ENCODE results near the gene BCAS3. TPM values are rescaled to one million over a fixed set of nuclear protein-coding genes. Genes with fewer than 3 reads are reported as not detected.

Gene BCAS3
- total RNA-seq, 2 experiments from 2014 or later: 20.1 to 31.8 TPM

DNA sequence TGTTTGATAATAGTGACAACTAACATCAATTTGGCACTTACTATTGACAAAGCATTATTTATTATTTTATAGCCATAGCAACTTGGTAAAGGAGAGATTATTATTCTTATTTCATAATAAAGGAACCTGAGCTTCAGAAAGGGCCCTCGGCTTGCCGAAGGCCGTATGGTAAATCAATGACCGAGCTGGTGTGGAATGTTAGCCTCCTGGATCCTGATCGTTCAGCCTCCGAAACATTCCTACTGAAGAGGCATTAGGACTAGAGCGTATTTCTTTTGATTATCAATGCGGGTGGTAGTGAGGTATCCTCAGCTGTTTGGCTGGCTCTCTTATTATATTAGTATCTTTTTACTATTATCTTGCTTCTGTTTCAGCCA is 522.7 kb downstream of the BCAS3 start:
- H3K4me1 Mint-ChIP-seq (ENCODE audit: low read depth): no peaks in the 10 kb centered on the region
- DNase-seq (no peak), ATAC-seq (ENCODE audit: poor library complexity) (no peak)
- POLR2A ChIA-PET: no interaction called here
- H3K27me3 Mint-ChIP-seq: no peaks in the 10 kb centered on the region
- TF ChIP-seq, protein P1, sequence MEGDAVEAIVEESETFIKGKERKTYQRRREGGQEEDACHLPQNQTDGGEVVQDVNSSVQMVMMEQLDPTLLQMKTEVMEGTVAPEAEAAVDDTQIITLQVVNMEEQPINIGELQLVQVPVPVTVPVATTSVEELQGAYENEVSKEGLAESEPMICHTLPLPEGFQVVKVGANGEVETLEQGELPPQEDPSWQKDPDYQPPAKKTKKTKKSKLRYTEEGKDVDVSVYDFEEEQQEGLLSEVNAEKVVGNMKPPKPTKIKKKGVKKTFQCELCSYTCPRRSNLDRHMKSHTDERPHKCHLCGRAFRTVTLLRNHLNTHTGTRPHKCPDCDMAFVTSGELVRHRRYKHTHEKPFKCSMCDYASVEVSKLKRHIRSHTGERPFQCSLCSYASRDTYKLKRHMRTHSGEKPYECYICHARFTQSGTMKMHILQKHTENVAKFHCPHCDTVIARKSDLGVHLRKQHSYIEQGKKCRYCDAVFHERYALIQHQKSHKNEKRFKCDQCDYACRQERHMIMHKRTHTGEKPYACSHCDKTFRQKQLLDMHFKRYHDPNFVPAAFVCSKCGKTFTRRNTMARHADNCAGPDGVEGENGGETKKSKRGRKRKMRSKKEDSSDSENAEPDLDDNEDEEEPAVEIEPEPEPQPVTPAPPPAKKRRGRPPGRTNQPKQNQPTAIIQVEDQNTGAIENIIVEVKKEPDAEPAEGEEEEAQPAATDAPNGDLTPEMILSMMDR (IDR thresholded peaks at IDR 0.05): no peak
- Histone ChIP-seq H3K27me3 (ENCODE audit: control insufficient read depth in 1 of 2, insufficient read depth in 2 of 2, low read length in 2 of 2) (no peaks in the 10 kb centered on the region), H3K4me3 (ENCODE audit: low read length) (no peak overlapping the region), H3K9me3 (ENCODE audit: control insufficient read depth in 1 of 2, insufficient read depth in 1 of 2, low read length in 2 of 2) (no peaks in the 10 kb centered on the region), H3K27ac (ENCODE audit: low read depth in 1 of 2, low read length in 2 of 2) (no peak overlapping the region), H3K36me3 (ENCODE audit: insufficient read depth, low read length) (no peaks in the 10 kb centered on the region), H3K4me1 (ENCODE audit: insufficient read depth, low read length) (no peaks in the 10 kb centered on the region)
- no peak overlapping the region for H3K4me3 Mint-ChIP-seq
- CTCF ChIA-PET: no interaction called here
- intact Hi-C loops (cut with DNase I, micrococcal nuclease): no loop called here
- no peak overlapping the region for H3K27ac Mint-ChIP-seq
- no peaks in the 10 kb centered on the region for H3K9me3 Mint-ChIP-seq
- H3K36me3 Mint-ChIP-seq (ENCODE audit: low read depth): no peaks in the 10 kb centered on the region

DNA sequence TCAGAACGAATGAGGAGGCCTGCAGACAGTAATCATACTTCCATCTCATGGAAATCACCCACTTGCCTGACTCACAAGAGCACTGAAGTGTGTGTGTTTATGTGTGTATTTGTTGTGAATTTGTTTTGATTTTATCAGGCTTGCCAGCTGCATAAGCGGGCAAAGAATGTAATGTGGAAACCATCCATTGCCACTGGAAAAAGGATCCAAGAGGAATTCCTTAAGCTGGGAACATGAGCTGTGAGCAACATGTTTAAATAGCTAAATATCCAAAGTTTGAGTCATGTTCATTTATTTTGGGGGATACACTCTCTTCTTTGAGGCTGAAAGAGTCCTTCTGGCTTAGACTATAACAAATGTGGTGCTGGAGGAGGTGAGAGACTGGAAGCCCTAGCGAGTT is 523.6 kb downstream of the BCAS3 start:
- TF ChIP-seq, protein P1 (IDR thresholded peaks at IDR 0.05): no peak
- no peaks in the 10 kb centered on the region for H3K27me3 Mint-ChIP-seq
- no peak overlapping the region for H3K27ac Mint-ChIP-seq
- intact Hi-C loops (cut with DNase I, micrococcal nuclease): no loop called here
- no peak overlapping the region for H3K4me3 ChIP-seq (ENCODE audit: low read length)
- ChIA-PET CTCF (no interaction called here), POLR2A (no interaction called here)
- no peak overlapping the region for H3K27ac ChIP-seq (ENCODE audit: low read depth in 1 of 2, low read length in 2 of 2)
- H3K4me1 Mint-ChIP-seq (ENCODE audit: low read depth): no peaks in the 10 kb centered on the region
- no peaks in the 10 kb centered on the region for H3K4me1 ChIP-seq (ENCODE audit: insufficient read depth, low read length)
- no peaks in the 10 kb centered on the region for H3K9me3 Mint-ChIP-seq
- H3K9me3 ChIP-seq (ENCODE audit: control insufficient read depth in 1 of 2, insufficient read depth in 1 of 2, low read length in 2 of 2): no peaks in the 10 kb centered on the region
- ATAC-seq (ENCODE audit: poor library complexity) (no peak), DNase-seq (no peak)
- no peaks in the 10 kb centered on the region for H3K36me3 Mint-ChIP-seq (ENCODE audit: low read depth)
- H3K4me3 Mint-ChIP-seq: no peak overlapping the region
- H3K36me3 ChIP-seq (ENCODE audit: insufficient read depth, low read length): no peaks in the 10 kb centered on the region
- no peaks in the 10 kb centered on the region for H3K27me3 ChIP-seq (ENCODE audit: control insufficient read depth in 1 of 2, insufficient read depth in 2 of 2, low read length in 2 of 2)

DNA sequence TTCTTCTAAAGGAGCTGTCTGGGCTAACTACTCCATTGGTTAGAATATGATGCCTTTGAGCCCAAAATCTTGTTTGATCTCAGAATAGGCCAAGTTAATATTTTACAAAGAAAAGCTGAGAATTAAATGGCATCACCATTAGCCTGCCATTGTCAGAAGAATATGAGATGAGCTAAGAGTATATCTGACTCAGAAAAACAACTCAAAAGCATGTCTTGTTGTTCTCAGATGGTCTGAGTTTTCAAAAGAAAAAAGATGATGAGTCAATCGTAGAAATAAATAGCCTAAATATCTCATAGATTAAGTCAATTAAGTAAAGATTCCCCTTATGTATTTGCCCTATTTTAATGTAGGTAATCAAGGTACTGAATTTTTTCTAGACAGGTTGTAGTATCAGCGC is 524.9 kb downstream of the BCAS3 start:
- intact Hi-C loops (cut with DNase I, micrococcal nuclease): no loop called here
- no peaks in the 10 kb centered on the region for H3K27me3 Mint-ChIP-seq
- H3K9me3 Mint-ChIP-seq: no peaks in the 10 kb centered on the region
- Histone ChIP-seq H3K27ac (ENCODE audit: low read depth in 1 of 2, low read length in 2 of 2) (no peak overlapping the region), H3K27me3 (ENCODE audit: control insufficient read depth in 1 of 2, insufficient read depth in 2 of 2, low read length in 2 of 2) (no peaks in the 10 kb centered on the region), H3K36me3 (ENCODE audit: insufficient read depth, low read length) (no peaks in the 10 kb centered on the region), H3K4me1 (ENCODE audit: insufficient read depth, low read length) (no peaks in the 10 kb centered on the region), H3K4me3 (ENCODE audit: low read length) (no peak overlapping the region), H3K9me3 (ENCODE audit: control insufficient read depth in 1 of 2, insufficient read depth in 1 of 2, low read length in 2 of 2) (no peaks in the 10 kb centered on the region)
- no peak overlapping the region for H3K4me3 Mint-ChIP-seq
- ChIA-PET POLR2A (no interaction called here), CTCF (no interaction called here)
- TF ChIP-seq, protein P1 (IDR thresholded peaks at IDR 0.05): no peak
- H3K4me1 Mint-ChIP-seq (ENCODE audit: low read depth): no peaks in the 10 kb centered on the region
- no peak for DNase-seq
- no peak overlapping the region for H3K27ac Mint-ChIP-seq
- no peaks in the 10 kb centered on the region for H3K36me3 Mint-ChIP-seq (ENCODE audit: low read depth)
- ATAC-seq (ENCODE audit: poor library complexity): no peak
